HepG2 (cell line): ENCODE data around the gene ZBTB48. TPM values are rescaled to one million over a fixed set of nuclear protein-coding genes. Genes with fewer than 3 reads are reported as not detected.

Source experiments
- CBX5 ChIP-seq: sonication (generic); formaldehyde crosslinking; IDR thresholded peaks from 2 replicates; pipeline ENCODE4 v1.4.0; 2020; ENCODE audit warnings: missing genetic modification reagents, borderline replicate concordance
- NR2F2 ChIP-seq: IDR thresholded peaks from 2 replicates; pipeline ENCODE4 v1.6.1; 2012; ENCODE audit warnings: low read depth, inconsistent platforms, borderline replicate concordance
- SRY ChIP-seq: sonication (generic); formaldehyde crosslinking; IDR thresholded peaks from 2 replicates; pipeline ENCODE4 v1.8.0; 2022; ENCODE audit warnings: mild to moderate bottlenecking, missing genetic modification reagents
- TIGD3 ChIP-seq: sonication (generic); formaldehyde crosslinking; IDR thresholded peaks from 2 replicates; pipeline ENCODE4 v1.5.1; 2020; ENCODE audit warnings: mild to moderate bottlenecking, missing genetic modification reagents, borderline replicate concordance
- ZBTB37 ChIP-seq: sonication (generic); formaldehyde crosslinking; IDR thresholded peaks from 2 replicates; pipeline ENCODE4 v1.4.0; 2020; ENCODE audit warnings: mild to moderate bottlenecking, missing genetic modification reagents
- ZBTB44 ChIP-seq: sonication (generic); formaldehyde crosslinking; IDR thresholded peaks from 2 replicates; pipeline ENCODE4 v1.4.0; 2020; ENCODE audit warnings: missing genetic modification reagents
- ZNF317 ChIP-seq: sonication (generic); formaldehyde crosslinking; IDR thresholded peaks from 2 replicates; pipeline ENCODE4 v1.5.0; 2020; ENCODE audit warnings: mild to moderate bottlenecking, missing genetic modification reagents
- ZNF441 ChIP-seq: sonication (generic); formaldehyde crosslinking; IDR thresholded peaks from 2 replicates; pipeline ENCODE4 v1.7.0; 2021; ENCODE audit warnings: missing genetic modification reagents, borderline replicate concordance
- ZNF451 ChIP-seq: sonication (generic); formaldehyde crosslinking; IDR thresholded peaks from 2 replicates; pipeline ENCODE4 v1.5.0; 2020; ENCODE audit warnings: mild to moderate bottlenecking, missing genetic modification reagents
- ZNF546 ChIP-seq: sonication (generic); formaldehyde crosslinking; conservative IDR thresholded peaks from 2 replicates; pipeline ENCODE4 v1.8.1; 2023; ENCODE audit warnings: mild to moderate bottlenecking, missing genetic modification reagents
- ZNF782 ChIP-seq: sonication (generic); formaldehyde crosslinking; IDR thresholded peaks from 2 replicates; pipeline ENCODE4 v1.4.0; 2020; ENCODE audit warnings: missing genetic modification reagents, mild to moderate bottlenecking, borderline replicate concordance
- ZSCAN5A ChIP-seq: sonication (generic); formaldehyde crosslinking; IDR thresholded peaks from 2 replicates; pipeline ENCODE4 v1.8.0; 2022; ENCODE audit warnings: mild to moderate bottlenecking, missing genetic modification reagents, borderline replicate concordance
- ZZZ3 ChIP-seq: sonication (generic); formaldehyde crosslinking; IDR thresholded peaks from 2 replicates; pipeline ENCODE4 v1.4.0; 2020; ENCODE audit warnings: missing genetic modification reagents, mild to moderate bottlenecking, borderline replicate concordance
- polyA plus RNA-seq, 8 experiments: library from polyadenylated mRNA; depleted of rRNA in 3 of 8; stranded (reverse) in 7 of 8; unstranded in 1 of 8; fragments of >200 nt; fragmentation: Illumina TruSeq in 4 of 8; extraction: Trizol in 4 of 8; gene quantifications; 2 replicates each; pipeline versions ENCODE4 v1.2.1 to v1.2.3, GENCODE V29; 2011 to 2016; ENCODE audit warnings: low read depth in 4 of 8, missing spikeins in 1 of 8, mixed read lengths in 1 of 8; ENCODE audit not compliant: insufficient read depth in 1 of 8
- total RNA-seq, 5 experiments: library from RNA; depleted of rRNA; stranded (reverse); fragments of >200 nt; fragmentation: Illumina TruSeq; extraction: Trizol; gene quantifications; 2 replicates each; pipeline ENCODE4 v1.2.3, GENCODE V29; 2016; ENCODE audit warnings: low read depth in 1 of 5
- TF ChIP-seq, protein P1 (sequence below): sonication (generic); formaldehyde crosslinking; IDR thresholded peaks from 2 replicates; pipeline ENCODE4 v1.5.0; 2020; ENCODE audit warnings: mild to moderate bottlenecking, missing genetic modification reagents, borderline replicate concordance
- TF ChIP-seq, protein P2 (sequence below), 2 experiments: fragments of 450-650 bp in 1 of 2; sonication (generic) in 1 of 2; formaldehyde crosslinking; IDR thresholded peaks; 2 replicates each; pipeline versions ENCODE4 v1.5.0 to v1.8.0; 2020 to 2022; ENCODE audit warnings: mild to moderate bottlenecking in 1 of 2, missing genetic modification reagents in 1 of 2

The ZBTB48 gene
- total and polyA plus RNA-seq, 2 of the 13 experiments (the other 11 are each of a cell fraction or from before 2014, with no cell fraction given) = 13.0 to 17.1 TPM

DNA sequence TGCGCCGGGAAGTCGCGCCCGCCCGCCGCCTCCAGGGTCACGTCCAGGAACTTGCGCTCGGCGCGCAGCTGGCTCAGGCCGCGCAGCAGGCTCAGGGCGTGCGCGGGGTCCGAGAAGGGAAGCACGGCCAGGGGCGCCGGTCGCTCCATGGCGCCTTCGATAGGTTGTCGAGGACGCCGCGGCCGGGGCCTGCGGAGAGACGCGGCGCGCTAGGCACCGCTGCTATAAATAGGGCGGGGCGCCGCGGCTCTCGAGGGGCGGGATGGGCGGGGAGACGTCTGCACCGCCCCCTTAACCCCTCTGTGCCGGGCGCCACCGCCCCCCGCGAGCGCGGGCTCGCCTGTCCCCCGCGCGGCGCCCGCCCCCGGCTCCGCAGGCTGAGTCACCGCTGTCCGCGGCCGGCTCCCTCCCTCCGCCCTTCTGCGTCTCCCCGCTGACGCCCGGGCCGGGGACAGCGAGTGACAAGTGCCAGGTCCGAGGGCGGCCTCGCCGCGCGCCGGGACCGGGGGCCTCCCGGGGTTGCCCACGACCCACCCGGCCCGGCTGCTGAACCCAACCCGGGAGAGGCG, 23.0 kb downstream of the ZBTB48 start, which contains the start of gene KLHL21 (continued):
- TF ChIP-seq ZBTB37 (CRISPR knock-in tag) (no peak), ZSCAN5A (CRISPR knock-in tag) (peak; percentile 48; the same call in 1 of the 2 replicates), TIGD3 (CRISPR knock-in tag) (no peak), ZNF782 (no peak; the same call in 1 of the 2 replicates), ZNF546 (CRISPR knock-in tag) (no peak; the same call in 1 of the 2 replicates), ZBTB44 (CRISPR knock-in tag) (no peak), ZNF317 (CRISPR knock-in tag) (no peak), ZZZ3 (CRISPR knock-in tag) (0 out of 2 replicates have a peak, but pooled peaks have one; percentile 6), CBX5 (CRISPR knock-in tag) (no peak), SRY (0 out of 2 replicates have a peak, but pooled peaks have one; percentile 23), ZNF451 (CRISPR knock-in tag) (no peak), ZNF441 (CRISPR knock-in tag) (no peak; the same call in 1 of the 2 replicates), NR2F2 (no peak)
- TF ChIP-seq, protein P1, sequence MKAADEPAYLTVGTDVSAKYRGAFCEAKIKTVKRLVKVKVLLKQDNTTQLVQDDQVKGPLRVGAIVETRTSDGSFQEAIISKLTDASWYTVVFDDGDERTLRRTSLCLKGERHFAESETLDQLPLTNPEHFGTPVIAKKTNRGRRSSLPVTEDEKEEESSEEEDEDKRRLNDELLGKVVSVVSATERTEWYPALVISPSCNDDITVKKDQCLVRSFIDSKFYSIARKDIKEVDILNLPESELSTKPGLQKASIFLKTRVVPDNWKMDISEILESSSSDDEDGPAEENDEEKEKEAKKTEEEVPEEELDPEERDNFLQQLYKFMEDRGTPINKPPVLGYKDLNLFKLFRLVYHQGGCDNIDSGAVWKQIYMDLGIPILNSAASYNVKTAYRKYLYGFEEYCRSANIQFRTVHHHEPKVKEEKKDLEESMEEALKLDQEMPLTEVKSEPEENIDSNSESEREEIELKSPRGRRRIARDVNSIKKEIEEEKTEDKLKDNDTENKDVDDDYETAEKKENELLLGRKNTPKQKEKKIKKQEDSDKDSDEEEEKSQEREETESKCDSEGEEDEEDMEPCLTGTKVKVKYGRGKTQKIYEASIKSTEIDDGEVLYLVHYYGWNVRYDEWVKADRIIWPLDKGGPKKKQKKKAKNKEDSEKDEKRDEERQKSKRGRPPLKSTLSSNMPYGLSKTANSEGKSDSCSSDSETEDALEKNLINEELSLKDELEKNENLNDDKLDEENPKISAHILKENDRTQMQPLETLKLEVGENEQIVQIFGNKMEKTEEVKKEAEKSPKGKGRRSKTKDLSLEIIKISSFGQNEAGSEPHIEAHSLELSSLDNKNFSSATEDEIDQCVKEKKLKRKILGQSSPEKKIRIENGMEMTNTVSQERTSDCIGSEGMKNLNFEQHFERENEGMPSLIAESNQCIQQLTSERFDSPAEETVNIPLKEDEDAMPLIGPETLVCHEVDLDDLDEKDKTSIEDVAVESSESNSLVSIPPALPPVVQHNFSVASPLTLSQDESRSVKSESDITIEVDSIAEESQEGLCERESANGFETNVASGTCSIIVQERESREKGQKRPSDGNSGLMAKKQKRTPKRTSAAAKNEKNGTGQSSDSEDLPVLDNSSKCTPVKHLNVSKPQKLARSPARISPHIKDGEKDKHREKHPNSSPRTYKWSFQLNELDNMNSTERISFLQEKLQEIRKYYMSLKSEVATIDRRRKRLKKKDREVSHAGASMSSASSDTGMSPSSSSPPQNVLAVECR (CRISPR knock-in tag) = peak; percentile 81
- TF ChIP-seq, protein P2, sequence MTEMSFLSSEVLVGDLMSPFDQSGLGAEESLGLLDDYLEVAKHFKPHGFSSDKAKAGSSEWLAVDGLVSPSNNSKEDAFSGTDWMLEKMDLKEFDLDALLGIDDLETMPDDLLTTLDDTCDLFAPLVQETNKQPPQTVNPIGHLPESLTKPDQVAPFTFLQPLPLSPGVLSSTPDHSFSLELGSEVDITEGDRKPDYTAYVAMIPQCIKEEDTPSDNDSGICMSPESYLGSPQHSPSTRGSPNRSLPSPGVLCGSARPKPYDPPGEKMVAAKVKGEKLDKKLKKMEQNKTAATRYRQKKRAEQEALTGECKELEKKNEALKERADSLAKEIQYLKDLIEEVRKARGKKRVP (CRISPR knock-in tag; IDR thresholded peaks at IDR 0.05) = no peak; a peak in 1 of 4 replicates
